HepG2 (cell line): ENCODE measurements around the gene MTMR10. TPM values are rescaled to one million over a fixed set of nuclear protein-coding genes. Genes with fewer than 3 reads are reported as not detected.

Source experiments
- ATAC-seq: fragments of 200-7000 bp; cut with Tn5 transposase; 3 replicates; pipeline ENCODE4 v1.9.1; 2020; ENCODE audit warnings: mild to moderate bottlenecking, moderate library complexity
- BruUV-seq: library from RNA; stranded (reverse); fragments of 400-500 nt; replicated peaks from 2 replicates; lab custom pipeline; 2021; lab: Mats Ljungman, UMichigan
- CTCF ChIA-PET: fragments of 300-600 bp; formaldehyde crosslinking; extraction: SDS; loops from one replicate; lab custom pipeline; 2021; ENCODE audit warnings: low total read pairs, inconsistent platforms, low intra/inter-chr PET ratio; lab: Yijun Ruan, JAX
- POLR2A ChIA-PET: fragments of 350-600 bp; sonication (Branson Sonifier 250); formaldehyde crosslinking; loops from one replicate; lab custom pipeline; 2020; ENCODE audit warnings: antibody characterized with exemption, inconsistent platforms; lab: Yijun Ruan, JAX
- DNase-seq: peaks from one replicate; pipeline ENCODE4 v3.0.0-alpha.2; 2015; ENCODE audit warnings: low spot score
- FAIRE-seq: peaks from 3 replicates; lab custom pipeline; 2011; peaks lifted over from hg19 to GRCh38; lab: Jason Lieb, UNC
- H2AFZ ChIP-seq: one replicate; pipeline ENCODE4 v1.6.1; 2011; ENCODE audit warnings: low read length, inconsistent platforms
- H3K27ac ChIP-seq: fragments of 300-600 bp; 3 replicates; pipeline ENCODE4 v1.8.0; 2011; ENCODE audit warnings: mixed run types, mild to moderate bottlenecking, mixed read lengths, low read length, inconsistent platforms; ENCODE audit not compliant: insufficient read depth; ENCODE audit errors: extremely low read length
- H3K27me3 ChIP-seq, 2 experiments: fragments of 200-600 bp in 1 of 2; 2 replicates in 1 of 2; 3 replicates in 1 of 2; pipeline versions ENCODE4 v1.6.0 to v1.8.0; 2011; ENCODE audit warnings: low read length in 2 of 2, mild to moderate bottlenecking in 2 of 2, moderate library complexity in 2 of 2, inconsistent platforms in 1 of 2; ENCODE audit not compliant: insufficient read depth in 2 of 2, control insufficient read depth in 1 of 2
- H3K36me3 ChIP-seq, 2 experiments: fragments of 200-600 bp in 1 of 2; replicated peaks in 1 of 2; 2 replicates in 1 of 2; 3 replicates in 1 of 2; pipeline versions ENCODE4 v1.5.1 to v1.8.0; 2011; ENCODE audit warnings: low read length in 2 of 2, inconsistent platforms in 1 of 2; ENCODE audit not compliant: insufficient read depth in 2 of 2, control insufficient read depth in 1 of 2
- H3K4me1 ChIP-seq: 2 replicates; pipeline ENCODE4 v1.5.1; 2012; ENCODE audit warnings: low read length, inconsistent platforms; ENCODE audit not compliant: insufficient read depth
- H3K4me2 ChIP-seq: 2 replicates; pipeline ENCODE4 v1.6.0; 2011; ENCODE audit warnings: low read depth, low read length, inconsistent platforms
- H3K4me3 ChIP-seq, 3 experiments: fragments of 200-600 bp in 1 of 3; sonication (generic), shearing (Covaris generic) in 1 of 3; replicated peaks in 1 of 3; 2 replicates each; pipeline ENCODE4 v1.5.1; 2011 to 2016; ENCODE audit warnings: low read length in 3 of 3, inconsistent platforms in 2 of 3, low read depth in 2 of 3, mild to moderate bottlenecking in 2 of 3, control low read depth in 1 of 3, mixed read lengths in 1 of 3; ENCODE audit not compliant: insufficient read depth in 1 of 3
- H3K79me2 ChIP-seq: one replicate; pipeline ENCODE4 v1.6.1; 2011; ENCODE audit warnings: low read length, inconsistent platforms; ENCODE audit not compliant: insufficient read depth
- H3K9ac ChIP-seq: 2 replicates; pipeline ENCODE4 v1.6.0; 2011; ENCODE audit warnings: mild to moderate bottlenecking, low read depth, low read length, inconsistent platforms; ENCODE audit not compliant: insufficient read depth
- H3K9me3 ChIP-seq: 2 replicates; pipeline ENCODE4 v1.5.1; 2012; ENCODE audit warnings: mild to moderate bottlenecking, low read length
- H4K20me1 ChIP-seq: 2 replicates; pipeline ENCODE4 v1.6.0; 2011; ENCODE audit warnings: inconsistent platforms, mild to moderate bottlenecking, low read length, moderate library complexity; ENCODE audit not compliant: insufficient read depth
- ATF1 ChIP-seq: IDR thresholded peaks from 2 replicates; pipeline ENCODE4 v1.6.1; 2016; ENCODE audit warnings: mild to moderate bottlenecking, control low read depth
- BHLHE40 ChIP-seq: IDR thresholded peaks from 2 replicates; pipeline ENCODE4 v1.6.1; 2011; ENCODE audit warnings: low read length, improper control_type of control experiment
- CSRNP1 ChIP-seq: sonication (generic); formaldehyde crosslinking; IDR thresholded peaks from 2 replicates; pipeline ENCODE4 v1.8.1; 2023; ENCODE audit warnings: mild to moderate bottlenecking, missing genetic modification reagents
- HNF1A ChIP-seq, 2 experiments: sonication (generic) in 1 of 2; formaldehyde crosslinking in 1 of 2; IDR thresholded peaks; 2 replicates each; pipeline versions ENCODE4 v1.4.0 to v1.6.1; 2016 to 2020; ENCODE audit warnings: borderline replicate concordance in 1 of 2, low read depth in 1 of 2, mild to moderate bottlenecking in 1 of 2, missing genetic modification reagents in 1 of 2
- MEIS1 ChIP-seq: sonication (generic); formaldehyde crosslinking; IDR thresholded peaks from 2 replicates; pipeline ENCODE4 v1.9.0; 2021; ENCODE audit warnings: mild to moderate bottlenecking, missing genetic modification reagents, moderate library complexity, borderline replicate concordance
- SP1 ChIP-seq, 2 experiments: fragments of 450-650 bp in 1 of 2; sonication (generic) in 1 of 2; formaldehyde crosslinking in 1 of 2; IDR thresholded peaks; 2 replicates each; pipeline versions ENCODE4 v1.4.0 to v1.6.1; 2016 to 2020; ENCODE audit warnings: missing genetic modification reagents in 1 of 2
- ZNF230 ChIP-seq: sonication (generic); formaldehyde crosslinking; IDR thresholded peaks from 2 replicates; pipeline ENCODE4 v1.4.0; 2020; ENCODE audit warnings: mild to moderate bottlenecking, missing genetic modification reagents
- ZNF460 ChIP-seq: sonication (generic); formaldehyde crosslinking; IDR thresholded peaks from 2 replicates; pipeline ENCODE4 v1.5.1; 2020; ENCODE audit warnings: missing genetic modification reagents, mild to moderate bottlenecking, borderline replicate concordance
- ZNF549 ChIP-seq: sonication (generic); formaldehyde crosslinking; IDR thresholded peaks from 2 replicates; pipeline ENCODE4 v1.5.0; 2020; ENCODE audit warnings: missing genetic modification reagents
- ZNF737 ChIP-seq: sonication (generic); formaldehyde crosslinking; IDR thresholded peaks from 2 replicates; pipeline ENCODE4 v1.5.0; 2020; ENCODE audit warnings: missing genetic modification reagents, mild to moderate bottlenecking, borderline replicate concordance
- ZNF773 ChIP-seq: sonication (generic); formaldehyde crosslinking; IDR thresholded peaks from 2 replicates; pipeline ENCODE4 v1.4.0; 2020; ENCODE audit warnings: missing genetic modification reagents, borderline replicate concordance
- in situ Hi-C: cut with HindIII; loops from 2 replicates; pipeline ENCODE4 v1.10.0; 2017; ENCODE audit warnings: low pct_unique_long_range_greater_than_20kb; ENCODE audit not compliant: extremely low pct_ligation_motif_present
- intact Hi-C: fragments of 100-400 bp; cut with micrococcal nuclease; formaldehyde crosslinking; loops from one replicate; pipeline ENCODE4 v1.10.0; 2022; ENCODE audit not compliant: unreplicated experiment
- polyA plus RNA-seq, 8 experiments: library from polyadenylated mRNA; depleted of rRNA in 3 of 8; stranded (reverse) in 7 of 8; unstranded in 1 of 8; fragments of >200 nt; fragmentation: Illumina TruSeq in 4 of 8; extraction: Trizol in 4 of 8; gene quantifications; 2 replicates each; pipeline versions ENCODE4 v1.2.1 to v1.2.3, GENCODE V29; 2011 to 2016; ENCODE audit warnings: low read depth in 4 of 8, missing spikeins in 1 of 8, mixed read lengths in 1 of 8; ENCODE audit not compliant: insufficient read depth in 1 of 8
- total RNA-seq, 5 experiments: library from RNA; depleted of rRNA; stranded (reverse); fragments of >200 nt; fragmentation: Illumina TruSeq; extraction: Trizol; gene quantifications; 2 replicates each; pipeline ENCODE4 v1.2.3, GENCODE V29; 2016; ENCODE audit warnings: low read depth in 1 of 5
- TF ChIP-seq, protein P1 (sequence below): sonication (generic); formaldehyde crosslinking; IDR thresholded peaks from 2 replicates; pipeline ENCODE4 v1.4.0; 2020; ENCODE audit warnings: missing genetic modification reagents
- TF ChIP-seq, protein P2 (sequence below): sonication (generic); formaldehyde crosslinking; IDR thresholded peaks from 2 replicates; pipeline ENCODE4 v1.4.0; 2020; ENCODE audit warnings: missing genetic modification reagents, borderline replicate concordance
- TF ChIP-seq, protein P3 (sequence below): conservative IDR thresholded peaks from 2 replicates; pipeline ENCODE4 v1.6.1; 2018; ENCODE audit warnings: missing genetic modification reagents

The MTMR10 gene
- total and polyA plus RNA-seq, 2 of the 13 experiments (the other 11 are each of a cell fraction or from before 2014, with no cell fraction given) = 10.2 to 17.4 TPM

DNA sequence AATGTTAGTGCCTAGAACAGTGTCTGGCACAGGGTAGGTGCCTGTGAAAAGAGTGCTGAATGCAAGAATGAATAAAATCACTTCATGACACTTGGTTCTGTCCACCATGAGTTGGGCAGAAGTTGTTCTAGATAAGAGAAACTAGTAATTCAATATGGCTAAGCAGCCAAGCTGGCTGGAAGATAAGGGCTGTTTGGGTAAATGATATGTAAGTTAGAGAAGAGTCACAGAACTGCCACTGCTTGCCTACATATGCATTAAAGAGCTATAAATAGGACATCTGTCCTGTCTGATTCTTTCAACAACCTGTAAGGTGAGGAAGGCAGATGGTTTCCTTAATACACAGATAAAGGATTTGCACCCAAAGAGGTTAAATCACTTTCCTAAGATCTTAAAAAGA lies 13.1 kb downstream of the MTMR10 start:
- intact Hi-C loops = no loop called here
- Histone ChIP-seq H3K27ac (no peak overlapping the region), H3K4me3 (no peak overlapping the region), H3K9ac (no peak overlapping the region), H3K79me2 (peaks cover 54% of the 10 kb centered on the region), H3K9me3 (no peaks in the 10 kb centered on the region), H3K27me3 (no peaks in the 10 kb centered on the region), H4K20me1 (peaks cover 6% of the 10 kb centered on the region), H3K4me2 (no peak overlapping the region), H3K36me3 (peaks cover 9 to 35% of the 10 kb centered on the region in 2 experiments), H3K4me1 (no peaks in the 10 kb centered on the region), H2AFZ (no peak overlapping the region)
- TF ChIP-seq, protein P1, sequence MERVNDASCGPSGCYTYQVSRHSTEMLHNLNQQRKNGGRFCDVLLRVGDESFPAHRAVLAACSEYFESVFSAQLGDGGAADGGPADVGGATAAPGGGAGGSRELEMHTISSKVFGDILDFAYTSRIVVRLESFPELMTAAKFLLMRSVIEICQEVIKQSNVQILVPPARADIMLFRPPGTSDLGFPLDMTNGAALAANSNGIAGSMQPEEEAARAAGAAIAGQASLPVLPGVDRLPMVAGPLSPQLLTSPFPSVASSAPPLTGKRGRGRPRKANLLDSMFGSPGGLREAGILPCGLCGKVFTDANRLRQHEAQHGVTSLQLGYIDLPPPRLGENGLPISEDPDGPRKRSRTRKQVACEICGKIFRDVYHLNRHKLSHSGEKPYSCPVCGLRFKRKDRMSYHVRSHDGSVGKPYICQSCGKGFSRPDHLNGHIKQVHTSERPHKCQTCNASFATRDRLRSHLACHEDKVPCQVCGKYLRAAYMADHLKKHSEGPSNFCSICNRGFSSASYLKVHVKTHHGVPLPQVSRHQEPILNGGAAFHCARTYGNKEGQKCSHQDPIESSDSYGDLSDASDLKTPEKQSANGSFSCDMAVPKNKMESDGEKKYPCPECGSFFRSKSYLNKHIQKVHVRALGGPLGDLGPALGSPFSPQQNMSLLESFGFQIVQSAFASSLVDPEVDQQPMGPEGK (CRISPR knock-in tag) = no peak
- TF ChIP-seq ZNF460 (CRISPR knock-in tag) (no peak), MEIS1 (CRISPR knock-in tag) (no peak), ZNF230 (CRISPR knock-in tag) (no peak), CSRNP1 (CRISPR knock-in tag) (no peak), ZNF737 (no peak), SP1 (IDR thresholded peaks at IDR 0.05) (no peak), SP1 (CRISPR knock-in tag; IDR thresholded peaks at IDR 0.05) (no peak), ZNF773 (CRISPR knock-in tag) (no peak), HNF1A (IDR thresholded peaks at IDR 0.05; ENCODE audit: low read depth) (no peak), HNF1A (CRISPR knock-in tag; IDR thresholded peaks at IDR 0.05; ENCODE audit: borderline replicate concordance) (no peak), BHLHE40 (no peak), ATF1 (no peak), ZNF549 (CRISPR knock-in tag) (no peak)
- TF ChIP-seq, protein P2, sequence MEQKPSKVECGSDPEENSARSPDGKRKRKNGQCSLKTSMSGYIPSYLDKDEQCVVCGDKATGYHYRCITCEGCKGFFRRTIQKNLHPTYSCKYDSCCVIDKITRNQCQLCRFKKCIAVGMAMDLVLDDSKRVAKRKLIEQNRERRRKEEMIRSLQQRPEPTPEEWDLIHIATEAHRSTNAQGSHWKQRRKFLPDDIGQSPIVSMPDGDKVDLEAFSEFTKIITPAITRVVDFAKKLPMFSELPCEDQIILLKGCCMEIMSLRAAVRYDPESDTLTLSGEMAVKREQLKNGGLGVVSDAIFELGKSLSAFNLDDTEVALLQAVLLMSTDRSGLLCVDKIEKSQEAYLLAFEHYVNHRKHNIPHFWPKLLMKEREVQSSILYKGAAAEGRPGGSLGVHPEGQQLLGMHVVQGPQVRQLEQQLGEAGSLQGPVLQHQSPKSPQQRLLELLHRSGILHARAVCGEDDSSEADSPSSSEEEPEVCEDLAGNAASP (CRISPR knock-in tag) = no peak
- TF ChIP-seq, protein P3, sequence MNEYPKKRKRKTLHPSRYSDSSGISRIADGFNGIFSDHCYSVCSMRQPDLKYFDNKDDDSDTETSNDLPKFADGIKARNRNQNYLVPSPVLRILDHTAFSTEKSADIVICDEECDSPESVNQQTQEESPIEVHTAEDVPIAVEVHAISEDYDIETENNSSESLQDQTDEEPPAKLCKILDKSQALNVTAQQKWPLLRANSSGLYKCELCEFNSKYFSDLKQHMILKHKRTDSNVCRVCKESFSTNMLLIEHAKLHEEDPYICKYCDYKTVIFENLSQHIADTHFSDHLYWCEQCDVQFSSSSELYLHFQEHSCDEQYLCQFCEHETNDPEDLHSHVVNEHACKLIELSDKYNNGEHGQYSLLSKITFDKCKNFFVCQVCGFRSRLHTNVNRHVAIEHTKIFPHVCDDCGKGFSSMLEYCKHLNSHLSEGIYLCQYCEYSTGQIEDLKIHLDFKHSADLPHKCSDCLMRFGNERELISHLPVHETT (CRISPR knock-in tag) = no peak
- ChIA-PET POLR2A (no interaction called here), CTCF (no interaction called here)
- no TSS peak for BruUV-seq
- in situ Hi-C loops = loop anchor here (25.0 kb wide), 1 partner anchor 159 kb away; no protein-coding TSS in a partner anchor
- ATAC-seq = no peak
- no peak for FAIRE-seq
- no peak for DNase-seq
